Activated T-cell treated with anti-CD3 and anti-CD28 coated beads for 48 hours (primary cell): ENCODE results near the gene KREMEN2.
"Not testable (repeated sequence)": the region's sequence is repeated elsewhere in the genome, so short reads cannot be mapped to it uniquely, and the experiment has no call there.

Experiments
- DNase-seq: peaks from one replicate; pipeline ENCODE4 v3.0.0-alpha.2; 2020; ENCODE audit warnings: low read depth

KREMEN2 gene, protein sequence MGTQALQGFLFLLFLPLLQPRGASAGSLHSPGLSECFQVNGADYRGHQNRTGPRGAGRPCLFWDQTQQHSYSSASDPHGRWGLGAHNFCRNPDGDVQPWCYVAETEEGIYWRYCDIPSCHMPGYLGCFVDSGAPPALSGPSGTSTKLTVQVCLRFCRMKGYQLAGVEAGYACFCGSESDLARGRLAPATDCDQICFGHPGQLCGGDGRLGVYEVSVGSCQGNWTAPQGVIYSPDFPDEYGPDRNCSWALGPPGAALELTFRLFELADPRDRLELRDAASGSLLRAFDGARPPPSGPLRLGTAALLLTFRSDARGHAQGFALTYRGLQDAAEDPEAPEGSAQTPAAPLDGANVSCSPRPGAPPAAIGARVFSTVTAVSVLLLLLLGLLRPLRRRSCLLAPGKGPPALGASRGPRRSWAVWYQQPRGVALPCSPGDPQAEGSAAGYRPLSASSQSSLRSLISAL

DNA sequence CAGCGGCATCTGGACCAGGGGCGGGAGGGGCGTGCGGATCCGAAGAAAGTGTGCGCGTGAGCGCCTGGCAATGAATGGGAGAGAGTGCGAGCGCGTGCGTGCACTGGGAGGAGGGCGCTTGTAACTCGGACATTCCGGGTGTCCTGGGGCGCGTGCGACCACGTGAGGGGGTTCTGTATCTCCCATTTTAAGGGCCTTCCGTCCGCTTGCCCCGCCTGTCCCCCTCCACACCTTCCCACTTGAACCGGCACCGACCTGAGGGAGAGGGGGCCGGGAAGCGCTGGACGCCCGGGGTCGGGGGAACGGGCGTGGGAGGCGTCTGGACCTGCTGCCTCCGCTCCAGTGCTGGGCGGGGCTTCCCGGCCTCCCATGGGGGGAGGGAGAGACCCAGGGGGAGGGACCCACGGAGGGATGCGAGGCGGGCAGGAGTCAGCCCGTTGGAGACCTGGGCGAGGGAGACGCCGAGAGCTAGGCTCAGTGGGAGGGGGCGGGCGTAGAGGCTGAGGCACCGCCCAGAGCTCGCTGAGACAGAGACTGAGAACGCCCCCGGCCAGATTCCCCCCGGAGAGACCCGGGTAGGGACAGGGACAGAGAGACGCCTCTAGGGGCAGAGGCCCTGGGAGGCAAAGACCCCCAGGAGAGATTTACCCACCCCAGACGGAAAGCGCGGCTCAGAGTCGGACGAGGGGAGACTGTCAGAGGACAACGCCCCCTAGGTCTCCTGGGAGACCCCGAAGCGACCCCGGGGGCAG is at the start of gene KREMEN2:
KREMEN2 (plus strand) TSS at position 553 of the 752 bp plus-strand sequence. CDS start 246 bp downstream, outside the sequence.
- no peak for DNase-seq

DNA sequence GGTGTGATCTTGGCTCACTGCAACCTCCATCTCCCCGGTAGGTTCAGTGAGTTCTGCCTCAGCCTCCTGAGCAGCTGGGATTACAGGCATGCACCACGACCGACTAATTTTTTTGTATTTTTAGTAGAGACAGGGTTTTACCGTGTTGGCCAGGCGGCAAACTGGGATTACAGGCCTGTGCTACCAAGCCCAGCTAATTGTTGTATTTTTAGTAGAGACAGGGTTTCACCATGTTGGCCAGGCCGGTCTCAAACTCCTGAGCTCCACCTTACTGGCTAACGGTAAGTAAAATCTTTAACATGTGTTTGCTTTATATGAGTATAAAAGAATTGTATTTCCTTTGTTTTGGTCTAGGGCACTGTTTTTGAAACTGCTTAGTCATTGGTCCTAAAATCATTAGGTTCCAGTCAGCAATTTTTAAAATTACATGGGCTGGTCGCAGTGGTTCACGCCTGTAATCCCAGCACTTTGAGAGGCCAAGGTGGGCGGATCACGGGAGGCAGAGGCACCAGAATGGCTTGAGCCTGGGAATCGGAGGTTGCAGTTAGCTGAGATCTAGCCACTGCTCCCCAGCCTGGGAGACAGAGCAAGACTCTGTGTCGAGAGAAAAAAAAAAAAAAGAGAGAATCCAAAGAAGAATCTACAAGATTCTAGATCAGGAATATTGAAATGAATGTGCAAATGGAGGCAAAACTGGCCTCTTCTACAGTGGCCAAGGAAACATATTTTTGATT is 48.7 kb upstream of the KREMEN2 start:
- no peak for DNase-seq

DNA sequence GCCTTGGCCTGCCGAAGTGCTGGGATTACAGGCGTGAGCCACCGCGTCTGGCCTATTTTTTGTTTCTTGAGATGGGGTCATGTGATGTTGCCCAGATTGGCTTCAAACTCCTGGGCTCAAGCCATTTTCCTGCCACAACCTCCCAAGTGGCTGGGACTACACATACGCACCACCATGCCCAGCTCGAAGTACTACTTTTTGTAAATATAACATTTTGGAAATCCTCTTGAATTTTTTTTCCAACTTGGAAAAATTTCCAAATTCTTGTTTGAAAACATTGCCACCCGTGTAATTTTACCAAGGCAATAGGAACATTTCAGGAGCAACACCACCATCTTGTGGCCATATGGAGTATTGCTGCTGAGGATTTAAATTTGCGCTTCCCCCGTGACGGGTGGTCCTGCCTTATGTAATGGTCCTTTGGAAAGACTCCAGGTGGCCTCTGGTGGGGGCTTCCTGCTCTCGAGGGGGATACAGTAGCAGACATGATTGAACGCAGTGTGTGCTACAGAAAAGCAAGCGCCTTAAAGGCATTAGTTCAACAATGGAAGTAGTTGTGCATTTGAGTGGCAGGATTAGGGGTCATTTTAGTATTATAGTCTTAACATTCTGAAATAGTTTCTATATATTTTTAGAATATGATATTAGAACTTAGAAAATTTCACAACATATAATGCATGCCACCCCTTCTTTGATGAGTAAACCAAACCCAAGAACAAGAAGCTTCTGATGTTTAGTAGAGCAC is 44.4 kb upstream of the KREMEN2 start:
- peak; percentile 36 for DNase-seq

DNA sequence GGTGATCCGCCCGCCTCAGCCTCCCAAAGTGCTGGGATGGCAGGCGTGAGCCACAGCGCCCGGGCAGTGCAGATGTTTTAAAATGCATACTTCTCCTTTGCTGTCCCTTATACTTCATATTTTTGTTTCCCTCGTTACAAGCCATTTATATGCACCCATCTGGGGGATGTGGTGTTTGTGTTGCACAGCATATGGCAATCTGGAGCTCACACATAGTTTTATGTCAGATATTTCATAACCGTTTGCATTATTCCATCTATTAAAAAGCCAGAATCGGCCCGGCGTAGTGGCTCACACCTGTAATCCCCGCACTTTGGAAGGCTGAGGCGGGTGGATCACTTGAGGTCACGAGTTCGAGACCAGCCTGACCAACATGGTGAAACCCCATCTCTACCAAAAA is 40.6 kb upstream of the KREMEN2 start:
- DNase-seq, result no peak

DNA sequence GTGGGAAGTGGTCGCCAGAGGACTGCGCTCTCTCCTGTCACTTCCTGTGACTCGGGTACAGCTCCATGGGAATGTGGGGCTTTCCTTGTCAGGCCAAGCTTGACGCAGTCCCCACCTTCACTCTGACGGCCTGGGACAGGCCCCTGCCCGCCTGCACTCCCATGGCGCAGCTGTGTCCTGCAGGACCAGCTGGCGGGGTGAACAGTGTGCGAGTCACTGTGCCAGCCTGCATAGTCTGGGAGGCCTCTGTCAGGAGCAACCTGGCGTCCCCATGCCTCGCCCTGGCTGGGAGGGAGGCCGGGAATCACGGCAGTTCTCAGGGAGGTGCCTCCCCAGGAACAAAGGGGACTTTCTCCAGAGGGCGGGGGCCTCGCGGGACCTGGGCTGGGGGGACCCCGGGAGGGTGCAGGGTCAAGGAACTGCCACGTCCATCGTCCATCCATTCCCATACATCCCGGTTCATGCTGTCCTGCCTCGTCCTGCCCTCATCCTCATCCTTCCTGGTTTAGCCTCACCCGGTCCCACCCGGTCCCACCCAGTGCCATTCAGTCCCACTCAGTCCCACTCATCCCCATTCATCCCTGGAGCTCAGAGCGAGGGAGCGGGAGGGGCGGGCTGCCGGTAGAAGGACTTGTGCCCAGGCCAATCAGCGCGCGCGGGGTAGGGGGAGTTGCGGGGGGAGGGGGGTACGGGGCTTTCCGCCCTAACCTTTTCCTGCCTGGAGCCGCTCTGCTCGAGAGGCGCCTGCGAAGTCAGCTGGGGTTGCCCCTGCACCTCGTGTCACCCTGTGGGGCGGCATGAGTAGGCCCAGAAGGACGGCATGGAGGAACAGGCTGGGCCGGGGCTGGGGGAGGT is 38.9 kb upstream of the KREMEN2 start:
- DNase-seq, result no peak

DNA sequence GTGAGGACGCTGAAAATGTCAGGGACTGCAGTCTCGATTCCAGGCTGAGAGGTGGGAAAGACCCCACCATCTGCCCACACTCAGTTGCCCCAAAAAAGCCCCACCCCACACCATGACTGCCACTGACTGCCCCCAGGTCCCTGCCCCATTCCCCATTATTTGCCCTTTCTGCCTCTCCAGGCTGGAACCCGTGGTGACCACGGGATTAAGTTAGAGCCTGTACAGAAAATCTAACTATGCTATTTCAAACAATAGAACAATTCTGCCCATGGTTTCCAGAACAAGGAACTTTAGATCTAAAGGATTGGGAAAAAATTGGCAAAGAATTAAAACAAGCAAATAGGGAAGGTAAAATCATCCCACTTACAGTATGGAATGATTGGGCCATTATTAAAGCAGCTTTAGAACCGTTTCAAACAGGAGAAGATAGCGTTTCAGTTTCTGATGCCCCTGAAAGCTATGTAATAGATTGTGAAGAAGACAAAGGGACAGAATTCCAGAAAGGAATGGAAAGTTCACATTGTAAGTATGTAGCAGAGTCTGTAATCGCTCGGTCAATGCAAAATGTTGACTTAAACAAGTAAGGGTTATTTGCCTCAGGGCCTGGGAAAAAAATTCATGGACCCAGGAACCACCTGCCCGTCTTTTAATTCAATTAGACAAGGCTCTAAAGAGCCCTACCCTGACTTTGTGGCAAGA is 38.0 kb upstream of the KREMEN2 start:
- no peak for DNase-seq

DNA sequence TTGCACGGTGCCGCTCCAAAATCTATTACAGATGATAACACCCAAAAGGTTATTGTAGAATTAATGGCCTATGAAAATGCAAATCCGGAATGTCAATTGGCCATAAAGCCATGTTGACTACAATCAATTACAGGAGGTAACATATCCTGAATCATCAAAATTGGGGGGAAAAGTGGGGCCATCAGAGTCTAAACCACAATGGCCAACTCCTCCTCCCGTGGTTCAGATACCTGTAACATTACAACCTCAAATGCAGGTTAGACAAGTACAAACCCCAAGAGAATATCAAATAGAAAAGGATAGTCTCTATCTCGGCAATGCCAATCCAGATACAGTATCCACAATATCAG is 37.5 kb upstream of the KREMEN2 start:
- no peak for DNase-seq

DNA sequence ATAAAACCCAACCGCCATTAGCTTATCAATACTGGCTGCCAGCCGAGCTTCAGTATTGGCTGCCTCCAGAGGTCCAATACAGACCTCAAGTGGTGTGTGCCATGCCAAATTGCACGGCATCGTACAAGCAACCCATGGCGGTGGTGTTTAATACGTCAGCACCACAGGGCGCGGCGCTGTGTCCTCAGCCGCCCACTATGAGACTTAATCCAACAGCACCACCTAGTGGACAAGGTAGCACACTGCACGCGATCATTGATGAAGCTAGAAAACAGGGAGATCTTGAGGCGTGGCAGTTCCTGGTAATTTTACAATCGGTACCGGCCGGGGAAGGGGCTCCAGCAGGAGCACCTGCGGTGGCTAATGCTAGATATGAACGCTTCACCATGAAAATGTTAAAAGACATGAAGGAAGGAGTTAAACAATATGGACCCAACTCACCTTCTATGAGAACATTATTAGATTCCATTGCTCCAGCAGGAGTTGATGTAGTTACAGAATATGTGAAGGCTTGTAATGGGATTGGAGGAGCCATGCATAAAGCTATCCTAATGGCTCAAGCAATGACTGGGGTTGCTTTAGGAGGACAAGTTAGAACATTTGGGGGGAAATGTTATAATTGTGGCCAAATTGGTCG is 36.9 kb upstream of the KREMEN2 start:
- DNase-seq, result peak; percentile 80

DNA sequence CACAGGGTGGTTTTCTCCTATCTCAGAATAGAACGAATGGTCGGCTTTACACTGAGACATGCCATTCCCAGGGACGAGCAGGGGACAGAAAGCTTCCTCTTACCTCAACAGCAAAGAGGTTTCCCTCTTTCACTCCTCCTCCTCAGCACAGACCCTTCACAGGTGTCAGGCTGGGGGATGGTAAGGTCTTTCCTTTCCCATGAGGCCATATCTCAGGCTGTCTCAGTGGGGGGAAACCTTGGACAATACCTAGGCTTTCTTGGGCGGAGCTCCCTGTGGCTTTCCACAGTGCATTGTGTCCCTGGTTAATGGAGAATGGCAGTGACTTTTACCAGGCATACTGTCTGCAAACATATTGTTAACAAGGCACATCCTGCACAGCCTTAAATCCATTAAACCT is 35.9 kb upstream of the KREMEN2 start:
- not testable (repeated sequence) for DNase-seq

DNA sequence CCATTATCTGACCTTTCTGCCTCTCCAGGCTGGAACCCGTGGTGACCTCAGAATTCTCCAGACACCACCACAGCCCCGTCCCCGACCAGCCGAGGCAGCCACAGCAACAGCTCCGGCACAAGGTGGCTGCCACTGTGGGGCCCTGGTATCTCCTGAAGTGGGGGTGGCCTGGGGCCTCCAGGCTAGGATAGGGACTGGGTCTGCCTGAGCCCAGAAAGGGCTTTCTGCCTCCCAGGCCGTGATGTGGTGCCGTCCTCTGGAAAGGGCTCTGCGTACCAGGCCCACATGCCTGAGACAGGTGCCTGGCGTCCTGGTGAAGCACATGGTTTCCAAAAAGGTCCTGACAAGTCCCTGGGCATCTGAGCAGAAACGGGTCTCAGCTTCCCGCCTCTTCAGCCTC is 35.3 kb upstream of the KREMEN2 start:
- DNase-seq, result no peak

DNA sequence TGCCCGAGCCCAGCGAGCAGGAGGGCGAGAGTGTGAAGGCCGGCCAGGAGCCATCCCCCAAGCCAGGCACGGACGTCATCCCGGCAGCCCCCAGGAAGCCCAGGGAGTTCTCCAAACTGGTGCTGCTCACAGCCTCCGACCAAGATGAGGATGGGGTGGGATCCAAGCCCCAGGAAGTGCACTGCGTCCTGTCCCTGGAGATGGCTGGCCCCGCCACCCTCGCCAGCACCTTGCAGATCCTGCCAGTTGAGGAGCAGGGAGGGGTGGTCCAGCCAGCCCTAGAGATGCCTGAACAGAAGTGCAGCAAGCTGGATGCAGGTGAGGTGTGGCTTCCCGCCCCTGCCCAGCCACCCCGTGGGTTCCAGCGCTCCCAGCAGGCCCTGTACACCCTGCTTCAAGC is 34.4 kb upstream of the KREMEN2 start:
- no peak for DNase-seq

DNA sequence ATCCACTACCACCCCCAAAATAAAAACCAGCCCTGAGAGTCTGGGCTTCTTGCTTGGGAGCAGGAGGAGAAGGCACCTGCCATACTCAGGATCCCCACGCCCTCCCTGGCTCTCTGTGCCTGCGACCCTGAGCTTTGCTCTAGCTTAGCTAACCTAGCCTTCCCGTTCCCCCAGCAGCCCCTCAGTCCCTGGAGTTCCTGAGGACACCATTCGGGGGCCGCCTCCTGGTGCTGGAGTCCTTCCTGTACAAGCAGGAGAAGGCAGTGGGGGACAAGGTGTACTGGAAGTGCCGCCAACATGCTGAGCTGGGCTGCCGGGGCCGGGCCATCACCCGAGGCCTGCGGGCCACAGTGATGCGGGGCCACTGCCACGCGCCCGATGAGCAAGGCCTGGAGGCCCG is 33.8 kb upstream of the KREMEN2 start:
- no peak for DNase-seq

DNA sequence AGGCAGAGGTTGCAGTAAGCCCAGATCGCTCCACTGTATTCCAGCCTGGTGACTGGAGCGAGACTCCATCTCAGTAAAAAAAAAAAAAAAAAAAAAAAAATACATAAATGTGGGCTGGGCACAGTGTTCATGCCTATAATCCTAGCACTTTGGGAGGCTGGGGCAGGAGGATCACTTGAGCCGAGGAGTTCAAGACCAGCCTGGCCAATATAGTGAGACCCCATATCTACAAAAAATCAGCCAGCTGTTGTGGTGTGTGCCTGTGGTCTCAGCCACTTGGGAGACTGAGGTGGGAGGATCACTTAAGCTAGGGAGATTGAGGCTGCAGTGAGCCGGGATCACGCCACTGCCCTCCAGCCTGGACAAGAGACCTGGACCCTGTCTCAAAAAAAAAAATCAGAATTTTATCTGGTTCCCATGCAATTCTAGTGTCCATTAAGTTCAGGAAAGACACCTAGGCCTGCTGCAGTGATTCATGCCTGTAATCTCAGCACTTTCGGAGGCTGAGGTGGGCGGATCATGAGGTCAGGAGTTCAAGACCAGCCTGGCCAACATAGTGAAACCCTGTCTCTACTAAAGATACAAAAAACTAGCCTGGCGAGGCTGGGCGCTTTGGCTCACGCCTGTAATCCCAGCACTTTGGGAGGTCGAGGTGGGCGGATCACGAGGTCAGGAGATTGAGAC is 32.7 kb upstream of the KREMEN2 start:
- DNase-seq, result not testable (repeated sequence)

DNA sequence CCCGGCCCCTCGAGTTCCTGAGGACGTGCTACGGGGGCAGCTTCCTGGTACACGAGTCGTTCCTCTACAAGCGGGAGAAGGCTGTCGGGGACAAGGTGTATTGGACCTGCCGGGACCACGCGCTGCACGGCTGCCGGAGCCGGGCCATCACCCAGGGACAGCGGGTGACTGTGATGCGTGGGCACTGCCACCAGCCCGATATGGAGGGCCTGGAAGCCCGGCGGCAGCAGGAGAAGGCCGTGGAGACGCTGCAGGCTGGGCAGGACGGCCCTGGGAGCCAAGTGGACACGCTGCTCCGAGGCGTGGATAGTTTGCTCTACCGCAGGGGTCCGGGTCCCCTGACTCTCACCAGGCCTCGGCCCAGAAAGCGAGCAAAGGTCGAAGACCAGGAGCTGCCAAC is 30.9 kb upstream of the KREMEN2 start:
- DNase-seq, result no peak

DNA sequence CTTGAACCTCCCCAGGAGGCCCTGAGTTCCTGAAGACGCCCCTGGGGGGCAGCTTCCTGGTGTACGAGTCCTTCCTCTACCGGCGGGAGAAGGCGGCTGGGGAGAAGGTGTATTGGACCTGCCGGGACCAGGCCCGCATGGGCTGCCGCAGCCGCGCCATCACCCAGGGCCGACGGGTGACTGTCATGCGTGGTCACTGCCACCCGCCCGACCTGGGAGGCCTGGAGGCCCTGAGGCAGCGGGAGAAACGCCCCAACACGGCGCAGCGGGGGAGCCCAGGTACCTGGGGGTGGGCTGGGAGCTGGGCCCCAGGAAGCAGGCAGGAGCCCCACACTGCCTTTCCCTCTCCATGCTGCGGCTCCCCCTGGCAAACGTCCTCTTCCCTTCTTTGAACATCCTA is 30.4 kb upstream of the KREMEN2 start:
- DNase-seq, result no peak

DNA sequence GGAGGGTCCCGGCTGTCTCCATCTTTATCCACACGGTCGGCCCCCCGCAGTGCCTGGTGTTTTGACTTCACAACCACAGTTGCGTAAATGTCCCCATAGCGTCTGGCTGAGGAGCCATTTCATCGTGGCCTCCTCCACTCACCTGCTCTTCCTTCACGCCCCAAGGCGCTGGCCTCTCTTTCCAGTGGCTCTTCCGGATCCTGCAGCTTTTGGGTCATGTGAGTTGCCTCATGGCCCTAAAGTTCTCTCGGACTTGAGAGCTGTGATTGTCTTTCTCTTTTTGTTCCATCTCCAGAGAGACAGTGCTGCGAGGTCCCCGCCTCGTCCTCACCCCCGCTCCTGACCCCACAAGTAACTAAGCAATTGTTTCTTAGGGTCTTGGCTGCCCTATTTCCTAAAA is 29.6 kb upstream of the KREMEN2 start:
- DNase-seq, result no peak

DNA sequence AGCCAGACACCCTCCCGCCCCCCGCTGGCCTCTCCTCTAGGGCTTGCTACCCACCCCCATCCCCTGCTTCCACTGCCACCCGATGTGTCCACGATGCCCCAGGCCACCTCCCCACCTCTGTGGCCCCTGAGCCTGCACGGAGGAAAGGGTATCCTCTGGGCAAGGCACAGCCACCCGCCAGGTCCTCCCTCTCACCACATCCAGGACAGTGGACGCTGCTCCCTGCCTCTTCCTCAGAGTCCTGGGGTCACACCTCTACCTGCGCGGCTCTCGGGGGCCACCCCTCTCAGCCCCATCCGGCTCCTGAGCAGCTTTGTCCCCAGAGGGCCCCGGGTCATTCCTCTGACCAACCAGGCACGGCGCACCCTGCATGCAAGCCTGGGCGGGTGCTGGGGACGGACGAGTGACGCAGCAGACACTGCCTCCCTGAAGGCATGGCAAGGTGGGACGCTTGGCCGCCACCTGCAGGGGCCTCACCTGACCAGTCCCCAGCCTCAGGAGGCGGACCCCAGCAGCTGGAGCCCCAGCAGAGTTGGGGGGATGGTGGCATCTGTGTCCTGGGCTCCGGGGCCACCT is 27.6 kb upstream of the KREMEN2 start:
- no peak for DNase-seq

DNA sequence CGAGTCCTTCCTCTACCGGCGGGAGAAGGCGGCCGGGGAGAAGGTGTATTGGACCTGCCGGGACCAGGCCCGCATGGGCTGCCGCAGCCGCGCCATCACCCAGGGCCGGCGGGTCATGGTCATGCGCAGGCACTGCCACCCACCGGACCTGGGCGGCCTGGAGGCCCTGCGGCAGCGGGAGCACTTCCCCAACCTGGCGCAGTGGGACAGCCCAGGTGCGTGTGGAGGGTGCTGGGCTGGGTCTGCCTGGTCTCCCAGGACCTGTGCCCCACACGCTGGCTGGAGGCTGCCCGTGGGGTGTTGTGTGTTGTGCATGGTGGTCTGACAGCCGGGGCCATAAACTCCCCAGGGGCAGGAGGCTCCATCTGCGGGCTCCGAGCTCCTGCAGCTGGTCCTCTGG is 26.9 kb upstream of the KREMEN2 start:
- no peak for DNase-seq

DNA sequence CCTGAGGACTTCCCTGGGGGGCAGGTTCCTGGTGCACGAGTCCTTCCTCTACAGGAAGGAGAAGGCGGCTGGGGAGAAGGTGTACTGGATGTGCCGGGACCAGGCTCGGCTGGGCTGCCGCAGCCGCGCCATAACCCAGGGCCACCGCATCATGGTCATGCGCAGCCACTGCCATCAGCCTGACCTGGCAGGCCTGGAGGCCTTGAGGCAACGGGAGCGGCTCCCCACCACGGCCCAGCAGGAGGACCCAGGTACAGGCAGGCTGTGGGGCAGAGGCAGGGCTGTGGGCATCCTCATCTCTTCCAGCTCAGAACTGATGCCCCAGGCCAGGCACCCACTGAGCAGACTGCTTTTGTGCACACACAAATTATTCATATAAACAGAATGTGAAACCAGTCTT is 25.9 kb upstream of the KREMEN2 start:
- no peak for DNase-seq
